B cell (primary cell): Measurements from ENCODE around the gene CDK2. TPM values are rescaled to one million over a fixed set of nuclear protein-coding genes. Genes with fewer than 3 reads are reported as not detected.

Experiments used
- ATAC-seq: fragments of 200-7000 bp; cut with Tn5 transposase; one replicate; pipeline ENCODE4 v1.10.0; 2021; ENCODE audit warnings: low read depth, mild to moderate bottlenecking, moderate number of reproducible peaks, moderate library complexity
- CTCF ChIA-PET: fragments of 350-600 bp; sonication (Branson Sonifier 250); formaldehyde crosslinking; loops from one replicate; lab custom pipeline; 2021; ENCODE audit warnings: antibody characterized with exemption, inconsistent platforms; lab: Charles Lee
- POLR2A ChIA-PET: fragments of 350-600 bp; sonication (Branson Sonifier 250); formaldehyde crosslinking; loops from one replicate; lab custom pipeline; 2021; ENCODE audit warnings: antibody characterized with exemption; lab: Charles Lee
- DNase-seq: peaks from one replicate; pipeline ENCODE4 v3.0.0; 2013
- H2AFZ ChIP-seq: 2 replicates; pipeline ENCODE4 v1.6.1; 2012; ENCODE audit warnings: mild to moderate bottlenecking, low read depth, low read length; ENCODE audit not compliant: insufficient read depth, poor library complexity, severe bottlenecking
- H3K27ac ChIP-seq, 2 donors: 1 replicate in 1 of 2; 2 replicates in 1 of 2; pipeline ENCODE4 v1.5.1; 2012 to 2013; ENCODE audit warnings: low read length in 2 of 2, mild to moderate bottlenecking in 2 of 2, moderate library complexity in 1 of 2
- H3K27me3 ChIP-seq, 4 experiments: fragments of 200-600 bp in 1 of 4; sonication (generic) in 1 of 4; replicated peaks in 1 of 4; 1 replicate in 2 of 4; 2 replicates in 2 of 4; pipeline versions ENCODE4 v1.6.1 to v1.7.0; 2013 to 2016; ENCODE audit warnings: low read length in 3 of 4, mild to moderate bottlenecking in 2 of 4, mixed read lengths in 1 of 4, moderate library complexity in 1 of 4; ENCODE audit not compliant: insufficient read depth in 4 of 4, control insufficient read depth in 3 of 4; ENCODE audit errors: control extremely low read depth in 1 of 4
- H3K36me3 ChIP-seq, 2 experiments: replicated peaks in 1 of 2; 1 replicate in 1 of 2; 2 replicates in 1 of 2; pipeline versions ENCODE4 v1.6.1 to v1.7.1; 2013; ENCODE audit warnings: low read length in 1 of 2; ENCODE audit not compliant: insufficient read depth in 2 of 2, control insufficient read depth in 1 of 2; ENCODE audit errors: control extremely low read depth in 1 of 2, extremely low read depth in 1 of 2
- H3K4me1 ChIP-seq, 2 donors: fragments of 200-600 bp in 1 of 2; sonication (generic) in 1 of 2; 1 replicate in 1 of 2; 2 replicates in 1 of 2; pipeline versions ENCODE4 v1.5.1 to v1.6.1; 2013 to 2017; ENCODE audit warnings: low read length in 2 of 2; ENCODE audit not compliant: control insufficient read depth in 2 of 2, insufficient read depth in 2 of 2
- H3K4me2 ChIP-seq: replicated peaks from 2 replicates; pipeline ENCODE3; 2012; ENCODE audit warnings: mild to moderate bottlenecking, low read depth, low read length; ENCODE audit not compliant: poor library complexity, severe bottlenecking
- H3K4me3 ChIP-seq, 5 experiments: fragments of 200-600 bp in 1 of 5; sonication (generic) in 1 of 5; 1 replicate in 3 of 5; 2 replicates in 2 of 5; pipeline versions ENCODE4 v1.5.1 to v1.7.0; 2011 to 2016; ENCODE audit warnings: low read length in 4 of 5, mild to moderate bottlenecking in 4 of 5, low read depth in 2 of 5, control low read depth in 1 of 5, moderate library complexity in 1 of 5; ENCODE audit not compliant: insufficient read depth in 1 of 5; ENCODE audit errors: control extremely low read depth in 1 of 5, extremely low read depth in 1 of 5
- H3K79me2 ChIP-seq: fragments of 200-600 bp; sonication (generic); one replicate; pipeline ENCODE4 v1.6.0; 2016; ENCODE audit warnings: low read length; ENCODE audit not compliant: control insufficient read depth, insufficient read depth
- H3K9ac ChIP-seq: fragments of 200-600 bp; sonication (generic); 2 replicates; pipeline ENCODE4 v1.6.1; 2017; ENCODE audit warnings: mild to moderate bottlenecking, low read length, moderate library complexity
- H3K9me3 ChIP-seq, 3 donors: one replicate each; pipeline versions ENCODE4 v1.6.1 to v1.7.1; 2013; ENCODE audit warnings: low read length in 2 of 3; ENCODE audit not compliant: control insufficient read depth in 2 of 3, insufficient read depth in 1 of 3; ENCODE audit errors: control extremely low read depth in 1 of 3
- H4K20me1 ChIP-seq: 2 replicates; pipeline ENCODE4 v1.6.0; 2012; ENCODE audit warnings: mild to moderate bottlenecking, low read length; ENCODE audit not compliant: insufficient read depth, control insufficient read depth, poor library complexity, severe bottlenecking
- H3K27ac Mint-ChIP-seq: one replicate; pipeline ENCODE4 v1.8.0; 2021; ENCODE audit warnings: mixed read lengths
- H3K27me3 Mint-ChIP-seq: one replicate; pipeline ENCODE4 v1.8.0; 2021; ENCODE audit warnings: mixed read lengths
- H3K4me1 Mint-ChIP-seq: one replicate; pipeline ENCODE4 v1.8.0; 2021; ENCODE audit warnings: mixed read lengths
- H3K4me3 Mint-ChIP-seq: one replicate; pipeline ENCODE4 v1.8.0; 2021; ENCODE audit warnings: mixed read lengths
- H3K9me3 Mint-ChIP-seq: one replicate; pipeline ENCODE4 v1.8.0; 2022; ENCODE audit warnings: mixed read lengths; ENCODE audit not compliant: insufficient read depth
- EZH2 ChIP-seq: IDR thresholded peaks from 2 replicates; pipeline ENCODE4 v1.6.1; 2012; ENCODE audit warnings: borderline replicate concordance, low read depth, mild to moderate bottlenecking, moderate library complexity, low read length; ENCODE audit not compliant: insufficient read depth, poor library complexity, severe bottlenecking
- WGBS: methylation state at CpG from one replicate; pipeline ENCODE4 v1.1.5; 2013; ENCODE audit warnings: missing lambda C conversion rate; ENCODE audit not compliant: insufficient coverage; 5-methylcytosine and 5-hydroxymethylcytosine counted together
- intact Hi-C: fragments of 100-400 bp; cut with micrococcal nuclease; formaldehyde crosslinking; loops from one replicate; pipeline ENCODE4 v1.10.0; 2022
- polyA plus RNA-seq: library from polyadenylated mRNA; depleted of rRNA; stranded (reverse); fragments of >200 nt; gene quantifications from 2 replicates; pipeline ENCODE4 v1.2.3, GENCODE V29; 2012
- total RNA-seq, 2 donors: library from RNA; stranded (reverse); fragments of 120-200 nt in 1 of 2; gene quantifications; 1 replicate in 1 of 2; 2 replicates in 1 of 2; pipeline versions ENCODE4 v1.2.3 to v1.2.4, GENCODE V29; 2013 to 2022
- TF ChIP-seq, protein P1 (sequence below): fragments of 200-600 bp; IDR thresholded peaks from one replicate; pipeline ENCODE4 v1.8.0; 2022; ENCODE audit warnings: antibody characterized with exemption, mild to moderate bottlenecking

The CDK2 gene
- total and polyA plus RNA-seq, 2 donors (not counting 1 experiment from before 2014, with no cell fraction given), result 10.8 to 32.8 TPM

DNA sequence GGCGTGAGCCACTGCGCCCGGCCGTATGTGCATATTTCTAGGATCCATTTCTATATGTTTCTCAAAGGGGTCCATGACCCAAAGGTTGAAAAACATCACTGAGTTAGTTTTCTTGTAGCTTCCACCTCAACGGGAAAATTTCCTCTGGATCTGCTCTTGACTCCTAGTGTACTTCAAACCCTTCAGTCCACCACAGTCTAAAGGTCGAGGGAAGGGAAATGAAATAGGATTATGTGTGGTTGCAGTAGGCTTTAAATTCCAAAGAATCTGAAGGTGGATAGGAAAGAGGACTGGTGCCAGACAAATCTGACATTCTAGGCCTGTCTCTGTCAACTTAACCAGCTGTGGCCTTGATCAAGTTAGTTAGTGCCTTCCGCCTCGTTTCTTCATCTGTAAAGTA, 28.7 kb downstream of the CDK2 start:
- intact Hi-C loops, result loop anchor here (5.0 kb wide), 1 partner anchor 132 kb away; the partner anchor contains the start of gene ESYT1

More for the DNA sequence above, 28.7 kb downstream of the CDK2 start:
- TF ChIP-seq, protein P1, sequence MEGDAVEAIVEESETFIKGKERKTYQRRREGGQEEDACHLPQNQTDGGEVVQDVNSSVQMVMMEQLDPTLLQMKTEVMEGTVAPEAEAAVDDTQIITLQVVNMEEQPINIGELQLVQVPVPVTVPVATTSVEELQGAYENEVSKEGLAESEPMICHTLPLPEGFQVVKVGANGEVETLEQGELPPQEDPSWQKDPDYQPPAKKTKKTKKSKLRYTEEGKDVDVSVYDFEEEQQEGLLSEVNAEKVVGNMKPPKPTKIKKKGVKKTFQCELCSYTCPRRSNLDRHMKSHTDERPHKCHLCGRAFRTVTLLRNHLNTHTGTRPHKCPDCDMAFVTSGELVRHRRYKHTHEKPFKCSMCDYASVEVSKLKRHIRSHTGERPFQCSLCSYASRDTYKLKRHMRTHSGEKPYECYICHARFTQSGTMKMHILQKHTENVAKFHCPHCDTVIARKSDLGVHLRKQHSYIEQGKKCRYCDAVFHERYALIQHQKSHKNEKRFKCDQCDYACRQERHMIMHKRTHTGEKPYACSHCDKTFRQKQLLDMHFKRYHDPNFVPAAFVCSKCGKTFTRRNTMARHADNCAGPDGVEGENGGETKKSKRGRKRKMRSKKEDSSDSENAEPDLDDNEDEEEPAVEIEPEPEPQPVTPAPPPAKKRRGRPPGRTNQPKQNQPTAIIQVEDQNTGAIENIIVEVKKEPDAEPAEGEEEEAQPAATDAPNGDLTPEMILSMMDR, result no peak
- no peak for TF ChIP-seq EZH2
- Histone ChIP-seq H3K27ac (no peak overlapping the region), H3K36me3 (peaks cover 3 to 39% of the 10 kb centered on the region in 2 experiments), H3K27me3 (peaks cover 0 to 4% (median 0%) of the 10 kb centered on the region in 4 experiments), H3K4me1 (peaks cover 13 to 18% of the 10 kb centered on the region in 2 donors), H4K20me1 (no peaks in the 10 kb centered on the region), H3K9me3 (no peaks in the 10 kb centered on the region), H2AFZ (no peak overlapping the region), H3K4me2 (no peak overlapping the region), H3K9ac (no peak overlapping the region), H3K79me2 (no peaks in the 10 kb centered on the region), H3K4me3 (no peak overlapping the region)
- no peak overlapping the region for H3K27ac Mint-ChIP-seq
- no peaks in the 10 kb centered on the region for H3K9me3 Mint-ChIP-seq
- no peak for ATAC-seq
- no peak for DNase-seq
- CTCF ChIA-PET, result interaction anchor here (0.7 to 4.4 kb wide), 30 partner anchors 9 to 263 kb away, joined by 3 to 33 read pairs (median 4); partner anchors contain the start of genes ANKRD52, RAB5B and SARNP
- WGBS, result 96% methylated on average over 4 of the region's 8 CpGs
- POLR2A ChIA-PET, result interaction anchor here (0.6 to 2.5 kb wide), 3 partner anchors 12 to 49 kb away, joined by 3 to 9 read pairs (median 4); partner anchors contain the start of gene RAB5B
- no peak overlapping the region for H3K4me3 Mint-ChIP-seq
- no peaks in the 10 kb centered on the region for H3K27me3 Mint-ChIP-seq
- H3K4me1 Mint-ChIP-seq, result peaks cover 21% of the 10 kb centered on the region
